Tibial nerve (tissue), 4 donors: Measurements from ENCODE around the gene GBP2.

Experiments
- EP300 ChIP-seq, 2 donors: sonication (generic); formaldehyde crosslinking; IDR thresholded peaks; one replicate each; pipeline ENCODE4 v1.6.1; 2017; ENCODE audit warnings: antibody characterized with exemption in 2 of 2, mild to moderate bottlenecking in 1 of 2
- POLR2A ChIP-seq, 2 donors: fragments of 450-650 bp; IDR thresholded peaks; one replicate each; pipeline ENCODE4 v1.6.1; 2017; ENCODE audit warnings: antibody characterized with exemption in 2 of 2, mild to moderate bottlenecking in 2 of 2, moderate library complexity in 2 of 2
- TF ChIP-seq, protein P1 (sequence below), 5 experiments: fragments of 200-600 bp in 3 of 5; fragments of 450-650 bp in 2 of 5; sonication (generic) in 3 of 5; IDR thresholded peaks; one replicate each; pipeline ENCODE4 v1.5.1; 2016 to 2019; ENCODE audit warnings: antibody characterized with exemption in 5 of 5, mild to moderate bottlenecking in 3 of 5, moderate library complexity in 2 of 5

GRCh38 chr1:89068291-89068690 is 57.6 kb downstream of the GBP2 start:
- TF ChIP-seq, protein P1, sequence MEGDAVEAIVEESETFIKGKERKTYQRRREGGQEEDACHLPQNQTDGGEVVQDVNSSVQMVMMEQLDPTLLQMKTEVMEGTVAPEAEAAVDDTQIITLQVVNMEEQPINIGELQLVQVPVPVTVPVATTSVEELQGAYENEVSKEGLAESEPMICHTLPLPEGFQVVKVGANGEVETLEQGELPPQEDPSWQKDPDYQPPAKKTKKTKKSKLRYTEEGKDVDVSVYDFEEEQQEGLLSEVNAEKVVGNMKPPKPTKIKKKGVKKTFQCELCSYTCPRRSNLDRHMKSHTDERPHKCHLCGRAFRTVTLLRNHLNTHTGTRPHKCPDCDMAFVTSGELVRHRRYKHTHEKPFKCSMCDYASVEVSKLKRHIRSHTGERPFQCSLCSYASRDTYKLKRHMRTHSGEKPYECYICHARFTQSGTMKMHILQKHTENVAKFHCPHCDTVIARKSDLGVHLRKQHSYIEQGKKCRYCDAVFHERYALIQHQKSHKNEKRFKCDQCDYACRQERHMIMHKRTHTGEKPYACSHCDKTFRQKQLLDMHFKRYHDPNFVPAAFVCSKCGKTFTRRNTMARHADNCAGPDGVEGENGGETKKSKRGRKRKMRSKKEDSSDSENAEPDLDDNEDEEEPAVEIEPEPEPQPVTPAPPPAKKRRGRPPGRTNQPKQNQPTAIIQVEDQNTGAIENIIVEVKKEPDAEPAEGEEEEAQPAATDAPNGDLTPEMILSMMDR (IDR thresholded peaks at IDR 0.05) = no peak
- no peak for TF ChIP-seq POLR2A (IDR thresholded peaks at IDR 0.05)
- TF ChIP-seq EP300 (IDR thresholded peaks at IDR 0.05) = no peak
